ENCODE data around the gene ZNF418.
"Not testable (repeated sequence)": the region's sequence is repeated elsewhere in the genome, so short reads cannot be mapped to it uniquely, and the experiment has no call there.

ZNF418 gene

GRCh38 chr19:57886046-57886445 lies 49.2 kb downstream of the ZNF418 start:
- no peak overlapping the region for H3K9ac ChIP-seq (ENCODE audit: insufficient read length)
- H3K27ac ChIP-seq = no peak overlapping the region
- DNase-seq (ENCODE audit: low read depth, low spot score) = no peak

GRCh38 chr19:57873883-57874799 lies 61.1 kb downstream of the ZNF418 start:
- Histone ChIP-seq H3K36me3 (ENCODE audit: insufficient read depth, low read length) (peaks cover 50% of the 10 kb centered on the region), H3K9me3 (ENCODE audit: low read depth, low read length) (peaks cover 30% of the 10 kb centered on the region)
- not testable (repeated sequence) for DNase-seq (ENCODE audit: low read depth, low spot score); H3K9ac ChIP-seq (ENCODE audit: insufficient read length); H3K27ac ChIP-seq; H3K4me3 ChIP-seq

More at GRCh38 chr19:57886046-57886445, 49.2 kb downstream of the ZNF418 start:
- Histone ChIP-seq H3K9me3 (ENCODE audit: low read depth, low read length) (no peaks in the 10 kb centered on the region; the same call in 1 of the 2 replicates), H3K36me3 (ENCODE audit: insufficient read depth, low read length) (peaks cover 46% of the 10 kb centered on the region), H3K4me3 (no peak overlapping the region)
- no peak for TF ChIP-seq EZH2 (IDR thresholded peaks at IDR 0.05)
- TF ChIP-seq POLR2AphosphoS5 (IDR thresholded peaks at IDR 0.05; ENCODE audit: borderline replicate concordance, low read depth, low read length) = no peak

GRCh38 chr19:57872450-57872849 lies 62.8 kb downstream of the ZNF418 start:
- peaks cover 31% of the 10 kb centered on the region for H3K9me3 ChIP-seq (ENCODE audit: low read depth, low read length)
- H3K36me3 ChIP-seq (ENCODE audit: insufficient read depth, low read length) = peaks cover 56% of the 10 kb centered on the region

More at GRCh38 chr19:57872450-57872849, 62.8 kb downstream of the ZNF418 start:
- TF ChIP-seq FOXP2 (optimal IDR thresholded peaks at IDR 0.05; ENCODE audit: control extremely low read depth, extremely low read length, insufficient read depth) = no peak
- no peak for TF ChIP-seq EZH2 (IDR thresholded peaks at IDR 0.05)
- no peak; the same call in 1 of the 2 replicates for TF ChIP-seq POLR2AphosphoS5 (IDR thresholded peaks at IDR 0.05; ENCODE audit: borderline replicate concordance, low read depth, low read length)
- DNase-seq (ENCODE audit: low read depth, low spot score) = no peak
- H3K9ac ChIP-seq (ENCODE audit: insufficient read length) = no peak overlapping the region
- no peak overlapping the region for H3K27ac ChIP-seq
- H3K4me3 ChIP-seq = no peak overlapping the region
